HG03342 (cell line): ENCODE results near the gene CHST8.
"Not testable (repeated sequence)": the region's sequence is repeated elsewhere in the genome, so short reads cannot be mapped to it uniquely, and the experiment has no call there.

Experiments
- ATAC-seq: cut with Tn5 transposase; IDR thresholded peaks from one replicate; pipeline ENCODE4 v1.9.1; 2021; ENCODE audit warnings: mild to moderate bottlenecking, moderate library complexity; ENCODE audit not compliant: unreplicated experiment

Gene CHST8

DNA sequence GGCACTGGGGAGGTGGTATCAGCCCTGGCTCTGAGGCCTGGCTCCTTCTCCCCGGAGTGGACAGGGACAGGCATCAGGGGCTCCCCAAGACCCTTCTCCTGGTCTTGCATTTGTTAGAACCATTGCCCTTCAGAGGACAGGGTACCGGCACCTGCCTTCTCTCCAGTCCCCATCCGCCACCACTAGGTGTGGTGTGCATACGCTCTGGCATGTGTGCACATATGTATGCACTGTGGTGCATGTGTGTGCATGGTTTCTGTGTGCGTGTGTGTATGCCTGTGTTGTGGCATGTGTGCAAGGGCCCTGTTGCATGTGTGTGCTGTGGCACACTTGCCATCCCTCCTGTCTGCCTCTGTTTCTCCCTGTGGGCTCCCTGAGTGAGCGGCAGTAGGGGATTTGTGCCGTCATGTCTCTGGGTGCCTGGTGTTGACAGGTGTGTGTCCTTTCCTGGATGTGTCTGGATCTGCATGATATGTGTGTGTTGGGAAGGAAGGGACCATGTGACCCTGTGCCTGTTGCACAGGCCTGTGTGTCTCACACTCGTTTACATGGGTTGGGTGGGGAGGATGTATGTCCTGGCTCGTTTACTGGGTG, 184.2 kb downstream of the CHST8 start:
- ATAC-seq, result no peak

DNA sequence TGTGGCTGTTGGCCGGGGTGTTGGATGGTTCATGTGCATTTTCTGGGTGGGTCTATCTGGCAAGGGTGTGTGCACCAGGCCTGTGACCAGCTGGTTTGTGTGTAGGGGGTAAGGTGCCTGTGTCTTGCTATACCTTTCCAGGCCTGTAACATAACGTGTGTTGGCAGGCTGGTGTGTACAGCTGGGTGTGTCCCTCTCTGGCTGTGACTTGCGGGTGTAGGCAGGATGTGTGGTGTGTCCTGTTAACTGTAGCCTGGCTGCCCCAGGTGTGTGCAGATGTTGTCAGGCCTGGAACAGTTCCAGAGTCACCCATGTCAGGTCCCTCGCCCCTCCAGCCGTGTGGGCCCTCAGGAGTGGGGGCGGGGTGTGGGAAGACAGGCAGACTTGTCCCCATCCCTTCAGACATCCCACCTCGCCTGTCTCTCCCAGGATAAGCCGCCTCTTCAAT, 184.7 kb downstream of the CHST8 start:
- ATAC-seq, result no peak

- no peak for ATAC-seq
Measured at GRCh38 chr19:33808399-33808798, 186.6 kb downstream of the CHST8 start.

DNA sequence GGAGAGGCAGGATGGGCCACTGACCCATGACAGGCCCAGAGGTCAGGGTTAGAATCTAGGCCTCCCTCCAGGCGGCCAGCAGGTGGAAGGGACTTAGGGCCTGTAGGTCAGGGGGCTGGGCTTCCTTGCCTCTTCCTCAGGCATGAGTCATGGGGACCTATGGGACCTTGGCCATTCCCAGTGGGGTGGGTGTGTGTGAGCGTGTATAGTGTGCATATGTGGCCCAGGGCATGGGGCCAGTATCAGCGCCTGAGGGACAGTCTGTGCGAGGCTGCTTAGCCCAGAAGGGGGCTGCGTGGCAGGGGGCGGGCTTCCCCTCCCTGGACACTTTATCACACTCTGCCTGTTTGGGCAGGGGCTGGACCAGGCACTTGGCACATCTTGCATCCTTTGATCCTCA, 188.2 kb downstream of the CHST8 start:
- no peak for ATAC-seq

DNA sequence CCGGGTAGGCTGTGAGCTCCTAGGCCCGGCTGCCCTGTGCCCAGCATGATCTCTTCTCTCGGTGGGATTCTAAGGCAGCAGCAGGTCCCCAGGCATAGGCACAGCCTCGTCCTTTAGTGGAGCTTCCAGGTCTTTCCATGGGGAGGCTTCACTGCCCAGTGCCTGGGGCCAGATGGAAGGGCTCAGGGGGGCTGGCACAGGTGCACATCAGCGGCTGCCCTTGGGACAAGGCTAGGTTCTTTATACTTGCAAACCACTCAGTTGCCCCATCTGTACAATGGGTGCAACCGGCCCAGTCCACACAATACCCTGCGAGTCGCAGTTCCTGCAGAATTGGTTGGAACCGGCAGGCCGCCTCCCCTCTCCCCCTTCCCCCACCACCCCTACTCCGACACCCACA, 189.1 kb downstream of the CHST8 start:
- ATAC-seq, result no peak

DNA sequence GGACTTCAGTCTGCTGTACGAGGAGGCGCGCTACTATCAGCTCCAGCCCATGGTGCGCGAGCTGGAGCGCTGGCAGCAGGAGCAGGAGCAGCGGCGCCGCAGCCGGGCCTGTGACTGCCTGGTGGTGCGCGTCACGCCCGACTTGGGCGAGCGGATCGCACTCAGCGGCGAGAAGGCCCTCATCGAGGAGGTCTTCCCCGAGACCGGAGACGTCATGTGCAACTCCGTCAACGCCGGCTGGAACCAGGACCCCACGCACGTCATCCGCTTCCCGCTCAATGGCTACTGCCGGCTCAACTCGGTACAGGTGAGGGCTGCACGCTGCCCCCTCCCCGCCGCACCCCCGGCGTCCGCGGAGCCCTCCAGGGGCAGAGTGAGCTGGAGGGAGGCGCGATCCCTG, 189.5 kb downstream of the CHST8 start:
- ATAC-seq, result no peak

DNA sequence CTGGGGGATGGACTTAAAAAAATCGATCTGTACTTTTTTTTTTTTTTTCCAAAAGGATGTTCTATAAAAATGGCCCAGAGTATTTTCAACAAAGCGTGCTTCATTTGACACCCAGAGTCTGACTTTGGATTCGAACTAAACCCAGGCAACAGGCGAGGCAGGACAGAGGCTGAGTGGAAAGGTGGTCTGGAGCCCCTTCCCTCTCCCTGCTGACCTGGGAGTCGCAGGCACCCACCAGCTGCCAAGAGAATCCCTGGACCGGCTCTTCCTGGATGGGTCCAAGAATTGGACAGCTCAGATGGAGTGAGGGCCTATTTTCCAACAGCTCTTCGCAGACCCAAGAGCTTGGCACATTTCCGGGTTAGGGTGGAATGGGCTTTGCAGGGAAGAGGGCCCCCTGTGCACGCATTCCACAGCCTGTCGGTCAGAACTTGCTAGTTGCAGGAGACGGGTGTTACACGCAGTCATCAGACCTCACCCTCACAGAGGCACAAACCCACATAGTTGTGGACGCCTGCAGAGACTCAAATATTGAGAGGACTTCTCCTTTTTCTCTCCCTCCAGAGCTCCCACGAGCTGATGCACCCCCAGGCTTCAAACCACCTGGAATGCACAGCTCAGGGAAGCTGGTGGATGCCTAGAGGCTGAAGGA, 190.1 kb downstream of the CHST8 start:
- no peak for ATAC-seq

DNA sequence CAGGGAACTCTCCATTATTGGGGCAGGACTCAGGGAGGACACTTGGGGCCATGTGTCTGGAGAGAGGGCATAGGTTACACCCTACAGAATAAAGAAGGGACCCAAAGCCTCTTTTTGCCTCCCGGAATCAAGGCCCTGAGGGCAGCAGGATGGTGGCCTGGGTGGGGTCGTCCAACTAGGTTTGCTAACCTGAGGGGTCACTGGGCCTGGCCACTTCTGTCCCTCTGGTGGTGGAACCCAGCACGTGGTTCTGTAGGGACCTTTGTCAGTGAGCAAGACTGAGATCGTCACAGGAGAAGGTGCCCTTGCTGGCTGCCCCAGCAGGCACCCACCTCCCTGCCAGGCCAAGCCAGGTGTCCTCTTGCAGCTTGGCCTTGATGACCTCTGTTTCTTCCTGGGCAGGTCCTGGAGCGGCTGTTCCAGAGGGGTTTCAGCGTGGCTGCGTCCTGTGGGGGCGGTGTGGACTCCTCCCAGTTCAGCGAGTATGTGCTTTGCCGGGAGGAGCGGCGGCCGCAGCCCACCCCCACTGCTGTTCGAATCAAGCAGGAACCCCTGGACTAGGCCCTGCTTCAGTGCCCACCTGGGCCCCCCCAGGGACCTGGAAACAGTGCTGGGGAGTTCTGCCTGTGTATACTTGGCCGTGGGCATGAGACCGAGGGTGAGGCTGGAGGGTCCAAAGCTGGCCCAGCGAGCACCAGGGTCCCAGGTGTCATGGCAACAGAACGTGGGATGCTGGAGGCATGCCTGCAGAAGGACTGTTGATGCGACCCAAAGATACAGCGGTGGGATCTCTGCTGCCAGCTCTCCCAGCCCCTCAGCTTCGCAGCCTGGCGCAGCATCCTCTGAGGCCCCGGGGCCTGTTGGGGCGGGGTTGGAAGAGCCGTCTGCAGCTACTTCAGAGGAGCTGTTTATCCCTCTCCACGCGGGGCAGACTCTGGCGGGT, 190.9 kb downstream of the CHST8 start:
- no peak for ATAC-seq

DNA sequence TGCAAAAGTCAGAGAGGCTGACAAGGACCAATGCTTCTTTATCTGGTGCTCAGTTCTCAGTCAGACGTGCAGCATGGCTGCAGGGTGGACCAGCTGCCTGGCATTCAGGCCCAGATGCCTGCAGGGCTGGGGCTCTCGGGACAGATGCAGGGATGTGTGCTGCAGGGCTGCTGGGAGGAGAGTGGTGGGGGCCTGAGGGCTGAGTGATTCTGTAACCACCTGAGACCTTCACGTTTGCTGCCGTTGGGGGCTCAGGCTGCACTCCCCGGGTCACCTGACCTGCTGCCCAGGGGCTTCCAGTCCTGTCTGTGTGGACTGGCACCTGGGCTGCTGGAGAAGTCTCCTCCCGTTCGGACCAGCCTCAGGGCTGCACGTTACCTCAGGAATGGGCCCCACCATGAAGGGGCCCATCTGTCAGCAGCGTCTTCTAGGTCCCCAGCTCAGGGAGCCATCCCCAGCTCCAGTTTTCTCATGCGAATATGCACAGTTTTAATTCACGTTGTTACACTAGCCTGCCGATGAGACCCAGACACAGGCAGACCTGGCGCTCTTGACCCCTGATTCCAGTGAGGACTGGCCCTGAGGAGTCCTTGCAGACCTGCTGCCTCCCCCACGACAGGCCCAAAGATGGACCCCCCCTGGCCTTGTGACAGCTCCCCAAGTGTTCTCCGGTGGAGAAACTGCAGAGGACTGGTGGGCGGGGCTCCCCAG, 191.8 kb downstream of the CHST8 start:
- no peak for ATAC-seq

- ATAC-seq, result no peak
Measured at GRCh38 chr19:33814181-33815165, 192.7 kb downstream of the CHST8 start.

DNA sequence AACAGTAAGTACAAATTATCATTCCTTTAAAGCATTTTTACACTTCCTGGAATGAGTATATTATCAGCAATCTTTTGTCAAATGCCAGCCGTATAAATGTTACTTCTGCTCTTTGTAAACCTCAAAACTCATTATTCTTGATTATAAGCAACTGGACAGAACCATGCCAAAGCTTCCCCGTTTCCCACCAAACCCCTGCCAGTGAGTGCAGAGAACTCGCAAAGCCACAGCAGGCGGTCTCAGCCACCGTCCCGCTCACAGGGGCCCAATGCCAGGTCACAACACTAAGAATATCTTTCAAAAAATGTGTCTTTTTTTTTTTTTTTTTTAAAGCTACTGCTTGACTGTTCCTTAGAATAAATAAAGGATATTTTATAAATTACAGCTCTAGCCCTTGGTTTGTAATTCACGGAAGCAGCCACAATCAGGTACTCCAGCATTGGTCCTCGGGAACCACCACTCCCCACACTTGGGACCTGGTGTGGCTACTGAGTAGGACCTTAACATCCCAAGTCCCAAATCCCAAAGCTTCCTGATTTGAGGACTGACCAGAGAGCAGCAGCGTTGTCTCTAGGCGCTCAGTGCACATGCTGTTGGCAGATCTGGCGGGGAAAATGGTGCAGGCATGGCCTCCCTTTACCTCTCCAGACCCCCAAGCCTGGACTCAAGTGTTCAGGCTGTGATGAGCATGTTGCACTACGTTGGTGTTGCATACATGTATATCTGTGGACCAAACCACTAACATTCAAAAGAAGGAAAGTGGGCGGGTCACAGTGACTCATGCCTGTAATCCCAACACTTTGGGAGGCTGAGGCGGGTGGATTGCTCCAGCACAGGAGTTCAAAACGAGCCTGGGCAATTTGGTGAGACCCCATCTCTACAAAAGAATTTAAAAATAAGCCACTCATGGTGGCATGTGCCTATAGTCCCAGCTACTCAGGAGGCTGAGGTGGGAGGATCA, 193.9 kb downstream of the CHST8 start:
- no peak for ATAC-seq

- no peak for ATAC-seq
Measured at GRCh38 chr19:33818411-33818810, 196.7 kb downstream of the CHST8 start.

GRCh38 chr19:33819078-33819477, 197.3 kb downstream of the CHST8 start:
- ATAC-seq, result not testable (repeated sequence)

- ATAC-seq, result no peak
Measured at GRCh38 chr19:33819506-33819879, 197.7 kb downstream of the CHST8 start.

DNA sequence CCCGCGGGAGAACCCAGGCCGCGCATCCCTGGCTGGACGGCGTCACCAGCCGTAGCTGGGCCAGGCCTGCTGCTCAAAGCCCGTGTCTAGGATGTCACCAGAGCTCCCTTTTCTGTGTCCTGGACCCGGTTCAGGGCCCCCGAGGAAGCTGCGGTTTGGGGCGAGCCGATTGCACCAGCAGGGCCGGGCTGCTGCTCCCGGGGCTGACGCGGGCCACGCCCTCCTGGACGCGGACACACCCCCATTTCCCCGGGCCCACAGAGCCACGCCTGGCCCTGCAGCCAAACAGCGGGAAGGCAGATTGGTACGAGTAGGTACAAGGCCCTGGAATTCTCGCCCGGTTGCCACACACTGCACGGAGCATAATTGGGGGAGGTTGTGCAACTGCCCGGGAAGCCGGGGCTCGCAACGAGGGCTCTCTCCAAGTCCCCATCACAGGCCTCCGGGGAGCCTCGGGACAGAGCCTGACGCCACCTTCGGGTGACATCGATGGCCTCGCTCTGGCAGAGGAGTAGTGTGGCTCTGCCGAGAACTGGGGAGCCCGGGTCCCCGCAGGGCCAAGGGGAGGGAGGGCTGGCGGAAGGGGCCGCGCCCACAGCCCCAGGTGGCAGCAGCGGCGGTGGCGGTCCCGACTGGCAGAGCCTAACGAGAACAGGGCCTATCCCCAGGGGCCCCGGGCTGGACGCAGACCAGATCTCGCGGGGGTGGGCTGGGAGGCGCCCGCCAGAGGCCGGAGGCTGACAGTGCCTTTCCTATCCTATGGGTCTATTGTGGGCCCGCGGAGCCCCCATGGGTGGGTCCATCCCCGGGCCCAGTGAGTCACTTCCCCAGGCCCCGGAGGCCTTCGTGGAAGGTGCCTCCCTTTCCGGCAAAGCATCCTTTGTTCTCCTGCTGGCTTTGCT, 198.4 kb downstream of the CHST8 start:
- no peak for ATAC-seq

DNA sequence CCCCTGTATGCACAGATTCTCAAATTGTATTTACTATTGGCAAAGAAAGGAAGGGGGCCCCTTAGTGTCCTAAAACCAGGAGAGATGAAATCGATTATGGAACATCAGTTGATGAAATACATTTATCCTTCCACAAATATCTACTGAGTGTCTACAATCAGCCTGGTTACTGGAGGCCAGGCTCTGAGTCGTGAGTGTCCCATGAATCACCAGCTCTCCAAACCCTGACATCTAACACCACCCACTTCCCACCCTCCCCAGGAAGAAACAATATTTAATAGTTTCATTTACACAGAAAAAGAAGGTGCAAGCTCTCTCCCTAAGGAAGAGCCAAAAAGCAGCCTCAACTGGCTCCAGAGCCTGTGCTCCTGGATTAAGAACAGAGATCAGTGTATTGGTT, 200.1 kb downstream of the CHST8 start:
- ATAC-seq, result no peak
